HT-29 (cell line): ENCODE results near the gene GCNT4. TPM values are rescaled to one million over a fixed set of nuclear protein-coding genes. Genes with fewer than 3 reads are reported as not detected.

Experiments
- DNase-seq: peaks from one replicate; pipeline ENCODE4 v3.0.0-alpha.2; 2015; ENCODE audit warnings: low spot score
- small RNA-seq: library from RNA; depleted of rRNA; stranded (forward); fragments of <200 nt; gene quantifications from one replicate; pipeline ENCODE3, GENCODE V24; 2014
- total RNA-seq: library from RNA; depleted of rRNA; stranded (reverse); fragments of >200 nt; shearing (Covaris generic); gene quantifications from 2 replicates; pipeline ENCODE4 v1.2.3, GENCODE V29; 2014; rRNA removed

GCNT4 gene
- total RNA-seq, 1 experiment from 2014 or later: not detected

- DNase-seq: no peak
Observed at GRCh38 chr5:75018805-75019587, 33.4 kb downstream of the GCNT4 start.

GRCh38 chr5:75017971-75018370, 34.4 kb downstream of the GCNT4 start:
- DNase-seq: no peak

- no peak for DNase-seq
Observed at GRCh38 chr5:75016896-75017295, 35.5 kb downstream of the GCNT4 start.

- DNase-seq: no peak
Observed at GRCh38 chr5:75012748-75013147, 39.6 kb downstream of the GCNT4 start.

GRCh38 chr5:75010838-75011237, 41.5 kb downstream of the GCNT4 start:
- DNase-seq: no peak

- no peak for DNase-seq
Observed at GRCh38 chr5:75009556-75010345, 42.6 kb downstream of the GCNT4 start.

- no peak for DNase-seq
Observed at GRCh38 chr5:75006865-75007822, 45.2 kb downstream of the GCNT4 start.

- DNase-seq: no peak
Observed at GRCh38 chr5:75005561-75005960, 46.8 kb downstream of the GCNT4 start.

Small RNA genes lying within 50 kb of the gene (small RNA-seq; reads per million reads assigned to genes)
- gene AC093259.1: not detected

Other genes with a start within 250 kb of the GCNT4 start
- 0.23 and 0.33 TPM in 2 replicates for gene FAM169A, start 186.2 kb downstream of the GCNT4 start, total RNA-seq
- 0.05 TPM in 1 of 2 replicates, not detected in the other for gene ANKRD31, start 184.3 kb upstream of the GCNT4 start, total RNA-seq